HG03045 (cell line): ENCODE results near the gene SYNPR.

Experiments used
- ATAC-seq: cut with Tn5 transposase; IDR thresholded peaks from one replicate; pipeline ENCODE4 v1.9.1; 2021; ENCODE audit warnings: mild to moderate bottlenecking, moderate library complexity; ENCODE audit not compliant: unreplicated experiment

The SYNPR gene

GRCh38 chr3:63370094-63370493, 92.0 kb downstream of the SYNPR start:
- no peak for ATAC-seq

GRCh38 chr3:63383040-63383439, 104.9 kb downstream of the SYNPR start:
- ATAC-seq: no peak

- no peak for ATAC-seq
Measured at GRCh38 chr3:63384382-63384781, 106.3 kb downstream of the SYNPR start.

GRCh38 chr3:63385629-63386028, 107.5 kb downstream of the SYNPR start:
- ATAC-seq: no peak

- no peak for ATAC-seq
Measured at GRCh38 chr3:63386568-63386967, 108.5 kb downstream of the SYNPR start.

- no peak for ATAC-seq
Measured at GRCh38 chr3:63387568-63387967, 109.5 kb downstream of the SYNPR start.

- ATAC-seq: no peak
Measured at GRCh38 chr3:63390710-63391230, 112.7 kb downstream of the SYNPR start.

- no peak for ATAC-seq
Measured at GRCh38 chr3:63395960-63396359, 117.9 kb downstream of the SYNPR start.

- ATAC-seq: no peak
Measured at GRCh38 chr3:63400246-63400860, 122.2 kb downstream of the SYNPR start.

GRCh38 chr3:63405882-63406281, 127.8 kb downstream of the SYNPR start:
- no peak for ATAC-seq

GRCh38 chr3:63413523-63413922, 135.4 kb downstream of the SYNPR start:
- ATAC-seq: no peak

- ATAC-seq: no peak
Measured at GRCh38 chr3:63414607-63415006, 136.5 kb downstream of the SYNPR start.

GRCh38 chr3:63429905-63430304, 151.8 kb downstream of the SYNPR start:
- ATAC-seq: no peak

- ATAC-seq: no peak
Measured at GRCh38 chr3:63430875-63431274, 152.8 kb downstream of the SYNPR start.

- no peak for ATAC-seq
Measured at GRCh38 chr3:63437858-63438257, 159.8 kb downstream of the SYNPR start.

- ATAC-seq: no peak
Measured at GRCh38 chr3:63438826-63439371, 160.8 kb downstream of the SYNPR start.

GRCh38 chr3:63441262-63441661, 163.2 kb downstream of the SYNPR start:
- no peak for ATAC-seq

- ATAC-seq: no peak
Measured at GRCh38 chr3:63442918-63443317, 164.8 kb downstream of the SYNPR start.

GRCh38 chr3:63450023-63450422, 171.9 kb downstream of the SYNPR start:
- no peak for ATAC-seq

GRCh38 chr3:63450634-63451363, 172.7 kb downstream of the SYNPR start:
- ATAC-seq: no peak

GRCh38 chr3:63456901-63457300, 178.8 kb downstream of the SYNPR start:
- no peak for ATAC-seq

- ATAC-seq: no peak
Measured at GRCh38 chr3:63458405-63458804, 180.3 kb downstream of the SYNPR start.
